ENCODE results near the gene ZNF532.
"Not testable (repeated sequence)": the region's sequence is repeated elsewhere in the genome, so short reads cannot be mapped to it uniquely, and the experiment has no call there.

The ZNF532 gene

DNA sequence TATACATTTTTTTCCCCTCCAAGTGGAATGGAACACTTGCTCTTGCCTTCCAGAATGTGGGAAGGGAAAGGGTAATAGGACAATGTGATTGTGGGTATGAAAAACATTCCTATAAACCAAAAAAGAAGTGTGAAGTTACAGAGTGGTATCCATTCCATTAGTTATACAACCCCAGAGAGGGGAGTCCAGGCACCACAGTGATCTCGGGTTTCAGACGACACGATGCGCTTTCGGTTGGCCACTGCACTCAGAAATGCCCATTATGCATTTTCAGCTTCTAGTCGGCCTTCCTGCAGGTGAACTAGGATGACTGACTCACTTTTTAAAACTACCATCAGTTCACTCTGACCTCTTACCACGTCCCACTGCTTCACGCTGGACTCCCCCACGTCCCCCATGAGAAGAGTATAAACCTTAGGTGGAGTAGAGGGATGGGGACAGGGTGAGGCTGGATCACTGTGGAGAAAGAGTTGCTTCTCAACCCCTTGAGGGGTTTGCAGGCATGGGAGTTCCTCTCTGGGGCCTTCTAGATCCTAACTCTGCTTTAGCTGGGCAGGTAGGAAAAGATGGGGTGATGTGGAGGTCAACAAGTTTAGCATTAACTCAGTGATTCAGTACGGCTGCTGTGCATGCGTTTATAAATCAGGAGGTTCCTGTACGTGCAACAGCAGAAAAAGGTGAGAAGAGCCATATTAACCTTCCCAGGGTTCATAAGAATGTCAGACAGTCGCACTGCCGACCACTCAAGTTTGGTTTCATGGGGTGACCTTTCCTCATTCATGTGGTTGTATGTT is 50.5 kb downstream of the ZNF532 start:
- no peak for DNase-seq (ENCODE audit: low spot score)
- Mint-ChIP-seq H3K36me3 (ENCODE audit: low read depth) (no peaks in the 10 kb centered on the region), H3K27ac (no peak overlapping the region), H3K27me3 (ENCODE audit: low read depth) (no peaks in the 10 kb centered on the region), H3K4me1 (ENCODE audit: low read depth) (peaks cover 4% of the 10 kb centered on the region), H3K9me3 (no peaks in the 10 kb centered on the region), H3K4me3 (no peak overlapping the region)

DNA sequence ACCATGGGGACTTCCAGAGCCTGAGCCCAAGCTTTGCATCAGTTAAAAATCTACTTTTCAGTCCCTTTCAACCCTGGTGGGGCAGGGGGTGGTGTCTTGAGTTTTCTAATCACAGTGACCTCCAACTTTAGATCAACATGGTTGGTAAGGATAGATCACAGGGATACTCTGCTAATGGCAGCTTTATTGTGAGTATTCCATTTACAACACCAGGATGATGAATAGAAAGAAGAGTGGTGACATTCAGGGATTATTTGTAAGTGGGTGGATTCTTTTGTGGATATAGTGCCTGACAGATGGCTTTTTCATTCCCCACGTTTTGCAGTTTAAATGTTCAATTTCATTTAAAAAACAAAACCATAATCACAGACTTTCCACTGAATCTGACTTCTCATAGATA is 51.3 kb downstream of the ZNF532 start:
- H3K36me3 Mint-ChIP-seq (ENCODE audit: low read depth), result no peaks in the 10 kb centered on the region
- no peaks in the 10 kb centered on the region for H3K27me3 Mint-ChIP-seq (ENCODE audit: low read depth)
- no peaks in the 10 kb centered on the region for H3K9me3 Mint-ChIP-seq
- H3K4me1 Mint-ChIP-seq (ENCODE audit: low read depth), result peaks cover 4% of the 10 kb centered on the region
- no peak for DNase-seq (ENCODE audit: low spot score)
- no peak overlapping the region for H3K4me3 Mint-ChIP-seq
- no peak overlapping the region for H3K27ac Mint-ChIP-seq

DNA sequence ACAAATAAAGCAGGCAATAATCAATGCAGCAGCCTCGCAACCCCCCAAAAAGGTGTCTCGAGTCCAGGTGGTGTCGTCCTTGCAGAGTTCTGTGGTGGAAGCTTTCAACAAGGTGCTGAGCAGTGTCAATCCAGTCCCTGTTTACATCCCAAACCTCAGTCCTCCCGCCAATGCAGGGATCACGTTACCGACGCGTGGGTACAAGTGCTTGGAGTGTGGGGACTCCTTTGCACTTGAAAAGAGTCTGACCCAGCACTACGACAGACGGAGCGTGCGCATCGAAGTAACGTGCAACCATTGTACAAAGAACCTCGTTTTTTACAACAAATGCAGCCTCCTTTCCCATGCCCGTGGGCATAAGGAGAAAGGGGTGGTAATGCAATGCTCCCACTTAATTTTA is 55.3 kb downstream of the ZNF532 start:
- H3K4me1 Mint-ChIP-seq (ENCODE audit: low read depth); H3K27me3 Mint-ChIP-seq (ENCODE audit: low read depth); H3K4me3 Mint-ChIP-seq; H3K36me3 Mint-ChIP-seq (ENCODE audit: low read depth); DNase-seq (ENCODE audit: low spot score); H3K27ac Mint-ChIP-seq; H3K9me3 Mint-ChIP-seq: not testable (repeated sequence)

DNA sequence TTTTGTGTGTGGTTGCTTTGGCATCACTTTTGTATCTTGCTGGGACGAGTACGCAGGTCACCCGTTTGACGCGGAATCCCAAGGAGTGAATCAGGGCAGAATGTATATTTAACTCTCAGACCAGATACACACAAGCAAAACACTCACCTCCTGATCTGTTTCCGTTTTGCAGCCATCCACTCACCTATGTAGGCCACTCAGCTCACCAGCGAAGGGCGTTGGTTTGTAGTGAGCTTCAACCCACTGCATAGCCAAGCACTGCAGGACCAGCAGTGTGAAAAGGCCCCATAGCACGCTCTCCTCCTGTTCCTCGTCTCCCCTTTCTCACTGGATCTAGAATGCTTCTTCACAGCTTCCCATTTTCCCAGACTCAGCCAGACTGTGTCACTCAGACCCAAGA is 58.3 kb downstream of the ZNF532 start:
- no peak overlapping the region for H3K27ac Mint-ChIP-seq
- no peaks in the 10 kb centered on the region for H3K27me3 Mint-ChIP-seq (ENCODE audit: low read depth)
- no peaks in the 10 kb centered on the region for H3K36me3 Mint-ChIP-seq (ENCODE audit: low read depth)
- no peak overlapping the region for H3K4me3 Mint-ChIP-seq
- H3K9me3 Mint-ChIP-seq, result no peaks in the 10 kb centered on the region
- no peaks in the 10 kb centered on the region for H3K4me1 Mint-ChIP-seq (ENCODE audit: low read depth)
- DNase-seq (ENCODE audit: low spot score), result no peak

DNA sequence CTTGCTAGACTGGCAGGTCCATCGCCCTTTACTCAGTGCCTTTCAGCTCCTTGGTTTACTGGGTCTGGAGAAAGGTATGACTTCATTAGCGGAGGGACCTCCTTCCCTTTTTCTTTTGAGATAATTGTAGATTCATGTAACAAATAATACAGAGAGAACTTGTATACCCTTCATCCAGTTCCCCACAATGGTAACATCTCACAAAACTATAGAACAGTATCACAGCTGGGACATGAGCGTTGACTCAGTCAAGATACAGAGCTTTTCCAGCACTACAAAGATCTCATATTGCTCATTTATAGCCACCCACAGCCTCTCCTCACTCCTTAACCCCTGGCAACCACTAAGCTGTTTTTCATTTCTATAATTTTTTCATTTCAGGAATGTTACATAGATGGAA is 59.8 kb downstream of the ZNF532 start:
- DNase-seq (ENCODE audit: low spot score), result no peak
- Mint-ChIP-seq H3K4me3 (no peak overlapping the region), H3K27ac (no peak overlapping the region), H3K36me3 (ENCODE audit: low read depth) (no peaks in the 10 kb centered on the region), H3K9me3 (no peaks in the 10 kb centered on the region), H3K4me1 (ENCODE audit: low read depth) (no peaks in the 10 kb centered on the region), H3K27me3 (ENCODE audit: low read depth) (no peaks in the 10 kb centered on the region)

DNA sequence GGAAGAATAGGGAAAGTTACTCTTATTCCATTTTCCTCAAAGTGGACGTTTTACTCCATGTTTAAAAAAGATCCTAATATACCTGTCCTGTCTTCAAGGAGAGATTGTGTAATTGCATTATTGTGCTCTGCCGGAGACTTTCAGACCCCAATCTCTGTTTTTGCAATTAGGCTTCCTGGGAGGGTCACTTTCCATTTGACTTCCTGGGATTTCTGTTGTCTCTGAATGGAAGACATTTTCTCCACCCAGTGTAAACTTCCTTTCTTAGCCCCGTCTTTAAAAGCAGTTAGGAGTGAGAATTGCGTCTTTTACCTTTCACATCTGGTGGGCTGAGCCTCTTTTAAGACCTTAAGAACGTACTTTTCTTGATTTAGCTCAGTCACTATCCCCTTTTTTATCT is 63.0 kb downstream of the ZNF532 start:
- DNase-seq (ENCODE audit: low spot score), result no peak
- Mint-ChIP-seq H3K4me1 (ENCODE audit: low read depth) (no peaks in the 10 kb centered on the region), H3K27ac (no peak overlapping the region), H3K36me3 (ENCODE audit: low read depth) (no peaks in the 10 kb centered on the region), H3K9me3 (no peaks in the 10 kb centered on the region), H3K4me3 (no peak overlapping the region), H3K27me3 (ENCODE audit: low read depth) (peaks cover 2% of the 10 kb centered on the region)

DNA sequence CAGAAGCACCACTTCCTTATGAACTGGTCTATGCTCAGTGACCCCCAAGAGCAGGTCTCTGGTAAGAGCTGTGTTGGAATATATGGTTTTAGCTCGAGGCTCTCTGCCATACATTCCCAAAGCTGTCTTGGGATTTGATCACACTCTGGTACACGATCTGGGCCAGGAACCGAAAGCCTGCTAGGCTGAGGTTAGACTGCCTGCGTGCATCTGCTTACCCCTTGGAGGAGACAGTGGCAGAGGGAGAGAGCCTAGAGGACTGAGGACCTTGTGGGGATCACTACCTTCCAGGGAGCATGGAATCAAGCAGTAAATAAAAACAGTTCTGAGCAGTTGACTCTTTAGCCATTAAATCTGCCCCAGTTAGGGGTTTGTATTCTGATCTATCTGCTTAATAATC is 63.7 kb downstream of the ZNF532 start:
- H3K4me1 Mint-ChIP-seq (ENCODE audit: low read depth), result no peaks in the 10 kb centered on the region
- no peak for DNase-seq (ENCODE audit: low spot score)
- no peaks in the 10 kb centered on the region for H3K36me3 Mint-ChIP-seq (ENCODE audit: low read depth)
- no peaks in the 10 kb centered on the region for H3K9me3 Mint-ChIP-seq
- H3K27ac Mint-ChIP-seq, result no peak overlapping the region
- no peak overlapping the region for H3K4me3 Mint-ChIP-seq
- H3K27me3 Mint-ChIP-seq (ENCODE audit: low read depth), result peaks cover 2% of the 10 kb centered on the region

DNA sequence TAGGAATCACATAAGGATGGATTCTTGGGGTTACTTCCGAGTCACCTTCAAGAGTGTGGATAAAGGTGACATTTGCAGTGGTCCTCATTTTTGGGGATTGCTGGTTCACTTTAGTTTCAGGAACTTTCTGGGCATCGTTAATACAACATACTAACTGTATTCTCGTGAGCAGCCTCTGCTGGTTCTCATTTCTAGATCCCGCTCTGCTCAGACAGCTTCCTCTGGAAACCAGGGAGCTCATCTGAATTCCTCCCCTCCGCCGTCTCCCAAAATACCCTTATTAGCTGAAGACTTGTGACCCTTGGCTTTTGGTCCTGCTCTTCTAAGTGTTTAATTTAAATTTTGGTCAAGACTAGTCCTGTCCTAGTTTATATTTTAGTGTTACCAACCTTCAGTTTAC is 64.5 kb downstream of the ZNF532 start:
- no peaks in the 10 kb centered on the region for H3K9me3 Mint-ChIP-seq
- DNase-seq (ENCODE audit: low spot score), result no peak
- no peaks in the 10 kb centered on the region for H3K4me1 Mint-ChIP-seq (ENCODE audit: low read depth)
- no peak overlapping the region for H3K27ac Mint-ChIP-seq
- no peak overlapping the region for H3K4me3 Mint-ChIP-seq
- H3K36me3 Mint-ChIP-seq (ENCODE audit: low read depth), result no peaks in the 10 kb centered on the region
- H3K27me3 Mint-ChIP-seq (ENCODE audit: low read depth), result peaks cover 2% of the 10 kb centered on the region

DNA sequence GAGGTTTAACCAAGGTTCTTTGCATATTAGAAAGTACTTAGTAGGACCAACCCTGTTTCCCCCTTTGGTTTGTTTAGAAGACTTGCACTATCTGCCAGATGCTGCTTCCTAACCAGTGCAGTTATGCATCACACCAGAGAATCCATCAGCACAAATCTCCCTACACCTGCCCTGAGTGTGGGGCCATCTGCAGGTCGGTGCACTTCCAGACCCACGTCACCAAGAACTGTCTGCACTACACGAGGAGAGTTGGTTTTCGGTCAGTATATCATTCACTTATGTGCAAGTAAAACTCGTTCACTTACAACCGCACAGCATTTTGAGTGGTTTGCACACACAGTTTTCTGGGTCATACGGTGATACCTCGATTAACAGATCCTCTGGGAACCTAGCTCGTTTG is 69.7 kb downstream of the ZNF532 start:
- no peaks in the 10 kb centered on the region for H3K4me1 Mint-ChIP-seq (ENCODE audit: low read depth)
- no peak overlapping the region for H3K27ac Mint-ChIP-seq
- no peak for DNase-seq (ENCODE audit: low spot score)
- no peaks in the 10 kb centered on the region for H3K9me3 Mint-ChIP-seq
- H3K4me3 Mint-ChIP-seq, result no peak overlapping the region
- no peaks in the 10 kb centered on the region for H3K36me3 Mint-ChIP-seq (ENCODE audit: low read depth)
- H3K27me3 Mint-ChIP-seq (ENCODE audit: low read depth), result peaks cover 4% of the 10 kb centered on the region

DNA sequence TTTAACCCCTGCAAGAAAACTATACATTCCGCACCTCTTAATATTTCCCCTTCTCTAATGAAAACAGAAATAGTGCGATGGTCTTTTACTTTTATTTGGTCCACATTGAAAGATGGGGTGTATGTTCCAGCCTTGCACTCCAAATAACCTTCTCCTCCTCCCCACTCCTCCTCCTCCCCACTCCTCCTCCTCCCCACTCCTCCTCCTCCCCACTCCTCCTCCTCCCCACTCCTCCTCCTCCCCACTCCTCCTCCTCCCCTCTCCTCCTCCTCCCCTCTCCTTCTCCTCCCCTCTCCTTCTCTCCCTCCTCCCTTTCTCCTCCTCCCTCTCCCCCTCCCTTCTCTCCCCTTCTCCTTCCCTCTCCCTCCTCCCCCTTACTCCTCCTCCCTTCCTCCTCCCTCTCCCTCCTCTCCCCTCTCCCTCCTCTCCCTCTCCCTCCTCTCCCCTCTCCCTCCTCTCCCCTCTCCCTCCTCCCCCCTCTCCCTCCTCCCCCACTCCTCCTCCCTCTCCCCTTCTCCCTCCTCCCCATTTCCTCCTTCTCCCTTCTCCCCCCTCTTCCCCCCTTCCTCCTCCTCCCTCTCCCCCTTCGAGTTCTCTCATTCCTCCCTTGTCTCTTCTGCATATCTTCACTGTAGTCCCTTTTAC is 70.4 kb downstream of the ZNF532 start:
- no peak overlapping the region for H3K4me3 Mint-ChIP-seq
- H3K27me3 Mint-ChIP-seq (ENCODE audit: low read depth), result peaks cover 4% of the 10 kb centered on the region
- H3K9me3 Mint-ChIP-seq, result no peaks in the 10 kb centered on the region
- DNase-seq (ENCODE audit: low spot score), result no peak
- no peak overlapping the region for H3K27ac Mint-ChIP-seq
- H3K4me1 Mint-ChIP-seq (ENCODE audit: low read depth), result no peaks in the 10 kb centered on the region
- no peaks in the 10 kb centered on the region for H3K36me3 Mint-ChIP-seq (ENCODE audit: low read depth)

DNA sequence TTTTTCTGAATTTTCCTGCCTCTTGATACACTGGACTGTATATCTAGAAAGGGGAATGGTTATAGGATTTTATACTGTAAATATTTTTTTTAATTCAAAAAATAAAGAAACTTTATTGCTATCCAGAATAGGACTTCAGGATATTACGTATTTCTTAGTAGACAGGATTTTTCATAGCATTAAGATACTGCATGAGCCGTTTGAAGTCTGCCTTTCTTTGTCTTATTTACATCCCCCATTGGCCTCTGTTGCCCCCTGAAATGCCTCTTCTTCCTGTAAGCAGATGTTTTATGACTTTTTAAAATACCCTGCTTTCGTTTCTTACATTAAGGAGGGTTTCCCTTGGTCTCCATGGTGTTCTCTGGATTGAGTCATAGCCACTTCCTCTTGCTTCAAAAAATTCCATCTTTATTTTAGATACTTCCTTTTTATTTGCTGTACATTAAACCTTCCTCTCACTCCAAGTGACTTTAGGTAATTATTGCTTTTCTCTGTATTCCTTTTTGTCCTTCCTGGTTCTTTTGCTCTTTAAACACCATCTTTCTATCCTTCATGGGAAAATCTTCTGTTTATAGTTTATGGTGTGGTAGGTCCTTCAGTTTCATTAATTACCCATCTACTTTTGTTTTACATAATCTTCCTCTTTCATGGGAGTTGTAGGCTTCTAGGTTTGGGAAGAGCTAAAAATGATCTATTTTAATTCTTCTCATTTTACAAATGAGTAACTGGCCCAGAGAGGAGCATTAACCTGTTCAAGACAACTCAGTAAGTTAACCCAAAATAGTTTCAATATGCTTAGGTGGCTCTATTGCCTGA is 72.6 kb downstream of the ZNF532 start:
- Mint-ChIP-seq H3K27me3 (ENCODE audit: low read depth) (peaks cover 2% of the 10 kb centered on the region), H3K9me3 (no peaks in the 10 kb centered on the region), H3K27ac (no peak overlapping the region), H3K4me3 (no peak overlapping the region), H3K4me1 (ENCODE audit: low read depth) (no peaks in the 10 kb centered on the region), H3K36me3 (ENCODE audit: low read depth) (no peaks in the 10 kb centered on the region)
- DNase-seq (ENCODE audit: low spot score), result no peak

DNA sequence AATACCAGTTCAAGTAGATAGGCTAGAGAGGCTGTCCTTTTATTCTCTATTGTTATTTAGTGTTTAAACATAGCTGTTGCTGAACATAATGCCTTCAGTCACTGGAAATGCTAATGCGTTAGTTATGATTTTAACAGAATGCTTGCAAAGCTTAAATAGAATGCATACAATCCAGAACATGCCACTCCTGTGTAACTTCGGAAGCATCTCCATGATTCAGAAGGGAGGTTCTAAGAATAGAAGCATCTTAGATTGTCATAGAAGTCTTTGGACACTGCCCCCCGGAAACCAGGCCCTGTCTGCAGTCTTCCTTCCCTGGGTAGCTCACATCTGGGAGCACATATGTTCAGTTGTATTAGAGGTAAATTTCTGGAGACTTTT is 73.2 kb downstream of the ZNF532 start:
- no peak overlapping the region for H3K4me3 Mint-ChIP-seq
- no peaks in the 10 kb centered on the region for H3K4me1 Mint-ChIP-seq (ENCODE audit: low read depth)
- no peak for DNase-seq (ENCODE audit: low spot score)
- peaks cover 2% of the 10 kb centered on the region for H3K27me3 Mint-ChIP-seq (ENCODE audit: low read depth)
- H3K36me3 Mint-ChIP-seq (ENCODE audit: low read depth), result no peaks in the 10 kb centered on the region
- no peaks in the 10 kb centered on the region for H3K9me3 Mint-ChIP-seq
- H3K27ac Mint-ChIP-seq, result no peak overlapping the region

DNA sequence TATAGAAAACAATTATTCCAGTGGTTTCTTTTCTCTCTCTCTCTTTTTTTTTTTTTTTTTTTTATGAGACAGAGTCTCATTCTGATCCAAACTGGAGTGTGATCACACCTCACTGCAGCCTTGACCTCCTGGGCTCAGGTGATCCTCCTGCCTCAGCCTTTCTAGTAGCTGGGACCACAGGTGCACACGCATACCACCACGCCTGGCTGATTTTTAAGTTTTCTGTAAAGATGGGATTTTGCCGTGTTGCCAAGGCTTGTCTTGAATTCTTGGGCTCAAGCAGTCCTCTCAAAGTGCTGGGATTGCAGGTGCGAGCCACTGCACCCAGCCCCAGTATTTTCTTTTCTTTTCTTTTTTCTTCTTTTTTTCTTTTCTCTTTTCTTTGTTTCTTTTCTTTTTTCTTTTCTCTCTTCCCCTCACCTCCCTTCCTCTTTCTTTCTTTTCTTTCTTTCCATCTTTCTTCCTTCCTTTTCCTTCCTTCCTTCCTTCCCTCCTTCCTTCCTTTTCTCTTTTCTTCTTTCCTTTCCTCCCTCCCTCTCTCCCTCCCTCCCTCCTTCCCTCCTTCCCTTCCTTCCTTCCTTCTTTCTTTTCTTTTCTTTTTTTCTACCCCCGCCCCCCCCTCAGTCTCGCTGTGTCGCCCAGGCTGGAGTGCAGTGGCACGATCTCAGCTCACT is 76.9 kb downstream of the ZNF532 start:
- H3K27ac Mint-ChIP-seq, result no peak overlapping the region
- H3K27me3 Mint-ChIP-seq (ENCODE audit: low read depth), result no peaks in the 10 kb centered on the region
- no peaks in the 10 kb centered on the region for H3K9me3 Mint-ChIP-seq
- DNase-seq (ENCODE audit: low spot score), result no peak
- no peaks in the 10 kb centered on the region for H3K36me3 Mint-ChIP-seq (ENCODE audit: low read depth)
- no peaks in the 10 kb centered on the region for H3K4me1 Mint-ChIP-seq (ENCODE audit: low read depth)
- no peak overlapping the region for H3K4me3 Mint-ChIP-seq

DNA sequence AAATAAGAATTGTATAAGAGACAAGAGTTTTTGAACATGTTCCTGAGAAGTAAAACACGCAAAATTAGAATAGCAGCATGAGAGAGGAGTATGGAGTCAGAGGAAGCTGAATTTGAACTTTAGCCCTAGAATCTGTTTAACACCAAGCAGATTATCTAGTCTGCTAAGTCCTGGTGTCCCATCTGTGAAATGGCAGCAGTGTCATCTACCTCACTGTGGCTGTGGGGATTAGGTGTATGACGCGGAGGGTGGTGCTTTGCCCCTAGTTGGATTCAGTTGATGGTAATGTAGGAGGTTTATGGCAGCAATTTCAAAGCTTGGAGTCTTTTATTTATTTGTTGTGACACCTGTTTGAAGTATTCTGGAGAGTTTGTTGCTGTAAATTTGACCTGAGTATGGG is 79.2 kb downstream of the ZNF532 start:
- Mint-ChIP-seq H3K27me3 (ENCODE audit: low read depth) (no peaks in the 10 kb centered on the region), H3K4me1 (ENCODE audit: low read depth) (no peaks in the 10 kb centered on the region), H3K27ac (no peak overlapping the region), H3K36me3 (ENCODE audit: low read depth) (no peaks in the 10 kb centered on the region), H3K4me3 (no peak overlapping the region), H3K9me3 (no peaks in the 10 kb centered on the region)
- DNase-seq (ENCODE audit: low spot score), result no peak
